Astrocyte of the cerebellum (primary cell): ENCODE data around the gene OCA2.

ENCODE experiments used
- DNase-seq: peaks from one replicate; pipeline ENCODE4 v3.0.0-alpha.2; 2011; ENCODE audit warnings: low read depth
- H3K4me3 ChIP-seq: 2 replicates; pipeline ENCODE4 v1.5.1; 2011; ENCODE audit warnings: mild to moderate bottlenecking, low read depth, low read length, moderate library complexity
- CTCF ChIP-seq: IDR thresholded peaks from 2 replicates; pipeline ENCODE4 v1.5.1; 2012; ENCODE audit warnings: low read length, low read depth, moderate library complexity, mild to moderate bottlenecking; ENCODE audit errors: missing control alignments
- in situ Hi-C: cut with HindIII; loops from 2 replicates; pipeline ENCODE4 v1.10.0; 2017; ENCODE audit warnings: low sequenced_read_pairs

The OCA2 gene

GRCh38 chr15:27985099-27985498 lies 114.0 kb downstream of the OCA2 start:
- in situ Hi-C loops: no loop called here
- no peak for DNase-seq
- no peak overlapping the region for H3K4me3 ChIP-seq
- TF ChIP-seq CTCF: no peak

GRCh38 chr15:27983496-27983895 lies 115.6 kb downstream of the OCA2 start:
- no peak overlapping the region for H3K4me3 ChIP-seq
- no peak for TF ChIP-seq CTCF
- DNase-seq: no peak
- in situ Hi-C loops: no loop called here

GRCh38 chr15:27977696-27978095 lies 121.4 kb downstream of the OCA2 start:
- no peak overlapping the region for H3K4me3 ChIP-seq
- no peak for TF ChIP-seq CTCF
- peak; percentile 5 for DNase-seq
- in situ Hi-C loops: no loop called here

- DNase-seq: no peak
- no peak overlapping the region for H3K4me3 ChIP-seq
- no peak for TF ChIP-seq CTCF
- in situ Hi-C loops: loop anchor here (25.0 kb wide), 1 partner anchor 462 kb away; no protein-coding TSS in a partner anchor
Observed at GRCh38 chr15:27973886-27974285, 125.2 kb downstream of the OCA2 start.

- TF ChIP-seq CTCF: no peak
- no peak for DNase-seq
- no peak overlapping the region for H3K4me3 ChIP-seq
- in situ Hi-C loops: loop anchor here (25.0 kb wide), 1 partner anchor 459 kb away; no protein-coding TSS in a partner anchor
Observed at GRCh38 chr15:27970661-27971392, 128.3 kb downstream of the OCA2 start.

GRCh38 chr15:27967541-27967940 lies 131.6 kb downstream of the OCA2 start:
- TF ChIP-seq CTCF: no peak
- no peak overlapping the region for H3K4me3 ChIP-seq
- in situ Hi-C loops: loop anchor here (25.0 kb wide), 1 partner anchor 455 kb away; no protein-coding TSS in a partner anchor
- no peak for DNase-seq
